ENCODE results near the gene STH.
"Not testable (repeated sequence)": the region's sequence is repeated elsewhere in the genome, so short reads cannot be mapped to it uniquely, and the experiment has no call there.

The STH gene

GRCh38 chr17:46009681-46010596 lies 10.9 kb downstream of the STH start:
- no peak for DNase-seq

GRCh38 chr17:46010597-46011186 lies 11.6 kb downstream of the STH start:
- DNase-seq: no peak

- no peak for DNase-seq
These were observed 12.9 kb downstream of the STH start for GRCh38 chr17:46011711-46012505.

- no peak for DNase-seq
These were observed 13.5 kb downstream of the STH start for GRCh38 chr17:46012506-46013079.

- DNase-seq: no peak
These were observed 14.1 kb downstream of the STH start for GRCh38 chr17:46013127-46013501.

- no peak for DNase-seq
These were observed 14.6 kb downstream of the STH start for GRCh38 chr17:46013502-46014165.

- not testable (repeated sequence) for DNase-seq
These were observed 20.4 kb downstream of the STH start for GRCh38 chr17:46019408-46019925.

GRCh38 chr17:46020023-46020761 lies 21.1 kb downstream of the STH start:
- no peak for DNase-seq

GRCh38 chr17:46020998-46021397 lies 21.9 kb downstream of the STH start:
- DNase-seq: no peak

GRCh38 chr17:46023366-46023765 lies 24.3 kb downstream of the STH start:
- DNase-seq: not testable (repeated sequence)

GRCh38 chr17:46023783-46024388 lies 24.8 kb downstream of the STH start:
- DNase-seq: no peak

- no peak for DNase-seq
These were observed 25.5 kb downstream of the STH start for GRCh38 chr17:46024590-46024989.

- no peak for DNase-seq
These were observed 26.0 kb downstream of the STH start for GRCh38 chr17:46025060-46025459.

- DNase-seq: no peak
These were observed 26.6 kb downstream of the STH start for GRCh38 chr17:46025510-46026165.

- no peak for DNase-seq
These were observed 27.4 kb downstream of the STH start for GRCh38 chr17:46026166-46027047.

GRCh38 chr17:46027048-46027975 lies 28.3 kb downstream of the STH start:
- no peak for DNase-seq

GRCh38 chr17:46027976-46028325 lies 28.9 kb downstream of the STH start:
- DNase-seq: no peak

- no peak for DNase-seq
These were observed 29.3 kb downstream of the STH start for GRCh38 chr17:46028374-46028773.
